Liver (tissue), 9 donors: ENCODE measurements around the gene AJAP1. TPM values are rescaled to one million over a fixed set of nuclear protein-coding genes. Genes with fewer than 3 reads are reported as not detected.

Experiments
- DNase-seq: peaks from one replicate; pipeline ENCODE4 v3.0.0-alpha.2; 2017; ENCODE audit warnings: low spot score
- H3K27ac ChIP-seq, 2 donors: one replicate each; pipeline ENCODE4 v1.7.0; 2013; ENCODE audit warnings: inconsistent platforms in 2 of 2, low read length in 2 of 2, control low read depth in 1 of 2, low read depth in 1 of 2, mild to moderate bottlenecking in 1 of 2
- H3K27me3 ChIP-seq, 4 donors: one replicate each; pipeline versions ENCODE4 v1.6.1 to v1.7.0; 2013; ENCODE audit warnings: low read length in 3 of 4, inconsistent platforms in 1 of 4, mild to moderate bottlenecking in 1 of 4, moderate library complexity in 1 of 4; ENCODE audit not compliant: control insufficient read depth in 4 of 4, insufficient read depth in 4 of 4
- H3K36me3 ChIP-seq, 4 donors: one replicate each; pipeline versions ENCODE4 v1.6.1 to v1.7.0; 2013; ENCODE audit warnings: low read length in 3 of 4, mild to moderate bottlenecking in 3 of 4, low read depth in 1 of 4, moderate library complexity in 1 of 4; ENCODE audit not compliant: control insufficient read depth in 4 of 4, insufficient read depth in 3 of 4
- H3K4me1 ChIP-seq, 4 donors: one replicate each; pipeline versions ENCODE4 v1.6.1 to v1.7.0; 2013; ENCODE audit warnings: low read length in 3 of 4, mild to moderate bottlenecking in 3 of 4, moderate library complexity in 1 of 4; ENCODE audit not compliant: control insufficient read depth in 4 of 4, insufficient read depth in 4 of 4
- H3K4me3 ChIP-seq, 3 donors: one replicate each; pipeline versions ENCODE4 v1.6.1 to v1.7.0; 2013; ENCODE audit warnings: low read length in 3 of 3, control low read depth in 1 of 3, low read depth in 1 of 3, mild to moderate bottlenecking in 1 of 3
- H3K9ac ChIP-seq, 2 donors: one replicate each; pipeline ENCODE4 v1.7.0; 2013; ENCODE audit warnings: low read length in 2 of 2, mild to moderate bottlenecking in 2 of 2, moderate library complexity in 2 of 2, control low read depth in 1 of 2, low read depth in 1 of 2
- H3K9me3 ChIP-seq, 4 donors: one replicate each; pipeline versions ENCODE4 v1.6.1 to v1.7.0; 2013; ENCODE audit warnings: low read length in 3 of 4; ENCODE audit not compliant: control insufficient read depth in 4 of 4
- ATF3 ChIP-seq: IDR thresholded peaks from 2 replicates; pipeline ENCODE4 v1.6.1; 2016; ENCODE audit warnings: antibody characterized with exemption
- CTCF ChIP-seq: fragments of 150-350 bp; IDR thresholded peaks from 2 replicates; pipeline ENCODE4 v1.5.1; 2017; ENCODE audit warnings: improper control_type of control experiment, low read depth, low read length; ENCODE audit not compliant: missing input control
- EGR1 ChIP-seq, 2 donors: IDR thresholded peaks; 2 replicates each; pipeline ENCODE4 v1.6.1; 2016 to 2018; ENCODE audit warnings: antibody characterized with exemption in 2 of 2, low read depth in 2 of 2
- FOXA1 ChIP-seq: IDR thresholded peaks from 2 replicates; pipeline ENCODE4 v1.6.1; 2016; ENCODE audit warnings: antibody characterized with exemption
- FOXA2 ChIP-seq: IDR thresholded peaks from 2 replicates; pipeline ENCODE4 v1.6.1; 2016; ENCODE audit warnings: antibody characterized with exemption
- GABPA ChIP-seq, 2 donors: IDR thresholded peaks in 1 of 2; conservative IDR thresholded peaks in 1 of 2; 2 replicates each; pipeline ENCODE4 v1.6.1; 2016; ENCODE audit warnings: antibody characterized with exemption in 2 of 2, mild to moderate bottlenecking in 1 of 2, moderate library complexity in 1 of 2
- HNF4A ChIP-seq, 2 donors: conservative IDR thresholded peaks; 2 replicates each; pipeline ENCODE4 v1.6.1; 2016; ENCODE audit warnings: antibody characterized with exemption in 2 of 2, mild to moderate bottlenecking in 2 of 2
- HNF4G ChIP-seq: IDR thresholded peaks from 2 replicates; pipeline ENCODE4 v1.6.1; 2016; ENCODE audit warnings: antibody characterized with exemption
- JUND ChIP-seq, 2 donors: IDR thresholded peaks; 2 replicates each; pipeline ENCODE4 v1.6.1; 2016; ENCODE audit warnings: antibody characterized with exemption in 2 of 2
- NR2F2 ChIP-seq: IDR thresholded peaks from 2 replicates; pipeline ENCODE4 v1.6.1; 2016; ENCODE audit warnings: antibody characterized with exemption
- RAD21 ChIP-seq, 2 donors: IDR thresholded peaks; 2 replicates each; pipeline ENCODE4 v1.6.1; 2016; ENCODE audit warnings: antibody characterized with exemption in 2 of 2, mild to moderate bottlenecking in 2 of 2
- RXRA ChIP-seq, 2 donors: IDR thresholded peaks; 2 replicates each; pipeline ENCODE4 v1.6.1; 2017 to 2018; ENCODE audit warnings: antibody characterized with exemption in 2 of 2, mild to moderate bottlenecking in 1 of 2
- SP1 ChIP-seq: IDR thresholded peaks from 2 replicates; pipeline ENCODE4 v1.6.1; 2018; ENCODE audit warnings: antibody characterized with exemption, mild to moderate bottlenecking
- TAF1 ChIP-seq: conservative IDR thresholded peaks from 2 replicates; pipeline ENCODE4 v1.6.1; 2016; ENCODE audit warnings: antibody characterized with exemption, mild to moderate bottlenecking
- YY1 ChIP-seq: IDR thresholded peaks from 2 replicates; pipeline ENCODE4 v1.6.1; 2016; ENCODE audit warnings: antibody characterized with exemption, mild to moderate bottlenecking
- WGBS: extraction: QIAGEN DNeasy Blood & Tissue Kit; methylation state at CpG from one replicate; pipeline ENCODE4 v1.1.7; 2013; 5-methylcytosine and 5-hydroxymethylcytosine counted together
- polyA plus RNA-seq, 2 donors: library from polyadenylated mRNA; stranded (reverse) in 1 of 2; unstranded in 1 of 2; fragments of 200-250 nt in 1 of 2; fragments of >200 nt in 1 of 2; fragmentation: Nextera tagmentation in 1 of 2; extraction: Ambion mirVana in 1 of 2; gene quantifications; one replicate each; pipeline versions ENCODE4 v1.2.1 to v1.2.3, GENCODE V29; 2013 to 2015
- total RNA-seq, 2 donors: library from RNA; depleted of rRNA; stranded (reverse); fragments of >200 nt; gene quantifications; one replicate each; pipeline ENCODE4 v1.2.3, GENCODE V29; 2014
- TF ChIP-seq, protein P1 (sequence below): IDR thresholded peaks from 2 replicates; pipeline ENCODE4 v1.6.1; 2016; ENCODE audit warnings: antibody characterized with exemption
- TF ChIP-seq, protein P2 (sequence below): IDR thresholded peaks from 2 replicates; pipeline ENCODE4 v1.6.1; 2016; ENCODE audit warnings: antibody characterized with exemption, mild to moderate bottlenecking
- TF ChIP-seq, protein P3 (sequence below): IDR thresholded peaks from 2 replicates; pipeline ENCODE4 v1.6.1; 2016; ENCODE audit warnings: antibody characterized with exemption
- donor health status: healthy.
- donor health status: healthy.
- donor health status: healthy.
- donor health status: healthy.
- donor health status: healthy.

The AJAP1 gene
- total and polyA plus RNA-seq, 4 donors: under 0.01 to 0.21 (median 0.08) TPM; not detected in 1

DNA sequence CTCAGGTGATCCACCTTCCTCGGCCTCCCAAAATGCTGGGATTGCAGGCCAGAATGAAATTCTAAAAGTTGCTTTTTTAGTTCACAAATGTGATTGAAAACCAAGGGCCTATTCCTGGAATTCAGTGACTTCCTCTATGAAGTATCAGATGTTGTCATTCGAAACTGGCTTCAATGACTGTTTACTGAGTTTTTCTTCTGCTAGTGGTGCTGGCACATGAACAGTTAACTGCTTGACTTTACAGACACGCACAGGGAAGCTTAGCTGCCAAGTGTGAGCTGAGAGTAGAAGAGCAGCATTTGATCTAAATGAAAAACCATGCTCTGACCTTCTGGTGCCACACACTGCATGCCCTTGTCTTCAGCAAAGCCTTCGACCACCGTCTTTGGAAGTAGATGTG lies 32.8 kb upstream of the AJAP1 start:
- H3K4me1 ChIP-seq: no peaks in the 10 kb centered on the region
- H3K4me3 ChIP-seq: no peak overlapping the region
- no peaks in the 10 kb centered on the region for H3K27me3 ChIP-seq
- H3K36me3 ChIP-seq: no peaks in the 10 kb centered on the region
- H3K27ac ChIP-seq: no peak overlapping the region
- no peak overlapping the region for H3K9ac ChIP-seq
- TF ChIP-seq FOXA2: no peak
- no peak for TF ChIP-seq GABPA (IDR thresholded peaks at IDR 0.05 in 1 of 2, conservative IDR thresholded peaks at IDR 0.05 in 1 of 2)
- TF ChIP-seq, protein P1, sequence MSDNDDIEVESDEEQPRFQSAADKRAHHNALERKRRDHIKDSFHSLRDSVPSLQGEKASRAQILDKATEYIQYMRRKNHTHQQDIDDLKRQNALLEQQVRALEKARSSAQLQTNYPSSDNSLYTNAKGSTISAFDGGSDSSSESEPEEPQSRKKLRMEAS: no peak
- TF ChIP-seq JUND (IDR thresholded peaks at IDR 0.05): no peak
- TF ChIP-seq SP1: no peak
- TF ChIP-seq CTCF: no peak
- no peak for TF ChIP-seq HNF4A (conservative IDR thresholded peaks at IDR 0.05)
- TF ChIP-seq TAF1: no peak
- no peak for TF ChIP-seq EGR1 (IDR thresholded peaks at IDR 0.05; ENCODE audit: low read depth in 2 of 2)
- no peak for TF ChIP-seq RAD21 (IDR thresholded peaks at IDR 0.05)
- no peak for TF ChIP-seq RXRA (IDR thresholded peaks at IDR 0.05)
- no peak for TF ChIP-seq YY1
- no peak for TF ChIP-seq NR2F2
- TF ChIP-seq, protein P2, sequence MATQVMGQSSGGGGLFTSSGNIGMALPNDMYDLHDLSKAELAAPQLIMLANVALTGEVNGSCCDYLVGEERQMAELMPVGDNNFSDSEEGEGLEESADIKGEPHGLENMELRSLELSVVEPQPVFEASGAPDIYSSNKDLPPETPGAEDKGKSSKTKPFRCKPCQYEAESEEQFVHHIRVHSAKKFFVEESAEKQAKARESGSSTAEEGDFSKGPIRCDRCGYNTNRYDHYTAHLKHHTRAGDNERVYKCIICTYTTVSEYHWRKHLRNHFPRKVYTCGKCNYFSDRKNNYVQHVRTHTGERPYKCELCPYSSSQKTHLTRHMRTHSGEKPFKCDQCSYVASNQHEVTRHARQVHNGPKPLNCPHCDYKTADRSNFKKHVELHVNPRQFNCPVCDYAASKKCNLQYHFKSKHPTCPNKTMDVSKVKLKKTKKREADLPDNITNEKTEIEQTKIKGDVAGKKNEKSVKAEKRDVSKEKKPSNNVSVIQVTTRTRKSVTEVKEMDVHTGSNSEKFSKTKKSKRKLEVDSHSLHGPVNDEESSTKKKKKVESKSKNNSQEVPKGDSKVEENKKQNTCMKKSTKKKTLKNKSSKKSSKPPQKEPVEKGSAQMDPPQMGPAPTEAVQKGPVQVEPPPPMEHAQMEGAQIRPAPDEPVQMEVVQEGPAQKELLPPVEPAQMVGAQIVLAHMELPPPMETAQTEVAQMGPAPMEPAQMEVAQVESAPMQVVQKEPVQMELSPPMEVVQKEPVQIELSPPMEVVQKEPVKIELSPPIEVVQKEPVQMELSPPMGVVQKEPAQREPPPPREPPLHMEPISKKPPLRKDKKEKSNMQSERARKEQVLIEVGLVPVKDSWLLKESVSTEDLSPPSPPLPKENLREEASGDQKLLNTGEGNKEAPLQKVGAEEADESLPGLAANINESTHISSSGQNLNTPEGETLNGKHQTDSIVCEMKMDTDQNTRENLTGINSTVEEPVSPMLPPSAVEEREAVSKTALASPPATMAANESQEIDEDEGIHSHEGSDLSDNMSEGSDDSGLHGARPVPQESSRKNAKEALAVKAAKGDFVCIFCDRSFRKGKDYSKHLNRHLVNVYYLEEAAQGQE: no peak
- TF ChIP-seq FOXA1: no peak
- no peak for TF ChIP-seq ATF3
- no peak for TF ChIP-seq HNF4G
- TF ChIP-seq, protein P3, sequence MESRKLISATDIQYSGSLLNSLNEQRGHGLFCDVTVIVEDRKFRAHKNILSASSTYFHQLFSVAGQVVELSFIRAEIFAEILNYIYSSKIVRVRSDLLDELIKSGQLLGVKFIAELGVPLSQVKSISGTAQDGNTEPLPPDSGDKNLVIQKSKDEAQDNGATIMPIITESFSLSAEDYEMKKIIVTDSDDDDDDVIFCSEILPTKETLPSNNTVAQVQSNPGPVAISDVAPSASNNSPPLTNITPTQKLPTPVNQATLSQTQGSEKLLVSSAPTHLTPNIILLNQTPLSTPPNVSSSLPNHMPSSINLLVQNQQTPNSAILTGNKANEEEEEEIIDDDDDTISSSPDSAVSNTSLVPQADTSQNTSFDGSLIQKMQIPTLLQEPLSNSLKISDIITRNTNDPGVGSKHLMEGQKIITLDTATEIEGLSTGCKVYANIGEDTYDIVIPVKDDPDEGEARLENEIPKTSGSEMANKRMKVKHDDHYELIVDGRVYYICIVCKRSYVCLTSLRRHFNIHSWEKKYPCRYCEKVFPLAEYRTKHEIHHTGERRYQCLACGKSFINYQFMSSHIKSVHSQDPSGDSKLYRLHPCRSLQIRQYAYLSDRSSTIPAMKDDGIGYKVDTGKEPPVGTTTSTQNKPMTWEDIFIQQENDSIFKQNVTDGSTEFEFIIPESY: no peak
- 63% methylated on average over 5 of the region's 5 CpGs for WGBS
- H3K9me3 ChIP-seq: no peaks in the 10 kb centered on the region
- DNase-seq: no peak
